Measurements from ENCODE around the gene SERPINB6. TPM values are rescaled to one million over a fixed set of nuclear protein-coding genes. Genes with fewer than 3 reads are reported as not detected.

Gene SERPINB6
- total and polyA plus RNA-seq, 4 donors: 24.0 to 32.4 (median 31.8) TPM

GRCh38 chr6:3001773-3002293, 30.5 kb upstream of the SERPINB6 start (continued):
- no peak for TF ChIP-seq ATF3 (IDR thresholded peaks at IDR 0.05)
- peak; percentile 41 to 75 for TF ChIP-seq RAD21 (IDR thresholded peaks at IDR 0.05)
- TF ChIP-seq, protein P1, sequence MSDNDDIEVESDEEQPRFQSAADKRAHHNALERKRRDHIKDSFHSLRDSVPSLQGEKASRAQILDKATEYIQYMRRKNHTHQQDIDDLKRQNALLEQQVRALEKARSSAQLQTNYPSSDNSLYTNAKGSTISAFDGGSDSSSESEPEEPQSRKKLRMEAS (IDR thresholded peaks at IDR 0.05): peak; percentile 28
- no peak for TF ChIP-seq GABPA (IDR thresholded peaks at IDR 0.05 in 1 of 2, conservative IDR thresholded peaks at IDR 0.05 in 1 of 2)
- TF ChIP-seq RXRA (IDR thresholded peaks at IDR 0.05): peak; percentile 24 to 42

- 38% methylated on average over 11 of the region's 11 CpGs for WGBS
- Histone ChIP-seq H3K9ac (ENCODE audit: low read depth in 1 of 2, low read length in 2 of 2) (no peak overlapping the region), H3K9me3 (ENCODE audit: control insufficient read depth in 4 of 4, low read length in 3 of 4) (no peaks in the 10 kb centered on the region), H3K27ac (ENCODE audit: low read depth in 1 of 2, low read length in 2 of 2) (peak overlapping the region; percentile 51 to 98), H3K36me3 (ENCODE audit: control insufficient read depth in 4 of 4, insufficient read depth in 3 of 4, low read depth in 1 of 4, low read length in 3 of 4) (peaks cover 0 to 13% (median 9%) of the 10 kb centered on the region in 4 donors), H3K4me1 (ENCODE audit: control insufficient read depth in 4 of 4, insufficient read depth in 4 of 4, low read length in 3 of 4) (peaks cover 2 to 24% (median 21%) of the 10 kb centered on the region in 4 donors), H3K27me3 (ENCODE audit: control insufficient read depth in 4 of 4, insufficient read depth in 4 of 4, low read length in 3 of 4) (no peaks in the 10 kb centered on the region), H3K4me3 (ENCODE audit: low read depth in 1 of 3, low read length in 3 of 3) (no peak overlapping the region)
- no peak for DNase-seq (ENCODE audit: low spot score)
- TF ChIP-seq TAF1 (conservative IDR thresholded peaks at IDR 0.05) (no peak), RXRA (IDR thresholded peaks at IDR 0.05) (peak; percentile 58 to 60), HNF4A (conservative IDR thresholded peaks at IDR 0.05) (peak; percentile 56 to 60), RAD21 (IDR thresholded peaks at IDR 0.05) (no peak), NR2F2 (IDR thresholded peaks at IDR 0.05) (peak; percentile 34), GABPA (IDR thresholded peaks at IDR 0.05 in 1 of 2, conservative IDR thresholded peaks at IDR 0.05 in 1 of 2) (no peak)
- TF ChIP-seq, protein P1 (IDR thresholded peaks at IDR 0.05): no peak
- TF ChIP-seq, protein P2, sequence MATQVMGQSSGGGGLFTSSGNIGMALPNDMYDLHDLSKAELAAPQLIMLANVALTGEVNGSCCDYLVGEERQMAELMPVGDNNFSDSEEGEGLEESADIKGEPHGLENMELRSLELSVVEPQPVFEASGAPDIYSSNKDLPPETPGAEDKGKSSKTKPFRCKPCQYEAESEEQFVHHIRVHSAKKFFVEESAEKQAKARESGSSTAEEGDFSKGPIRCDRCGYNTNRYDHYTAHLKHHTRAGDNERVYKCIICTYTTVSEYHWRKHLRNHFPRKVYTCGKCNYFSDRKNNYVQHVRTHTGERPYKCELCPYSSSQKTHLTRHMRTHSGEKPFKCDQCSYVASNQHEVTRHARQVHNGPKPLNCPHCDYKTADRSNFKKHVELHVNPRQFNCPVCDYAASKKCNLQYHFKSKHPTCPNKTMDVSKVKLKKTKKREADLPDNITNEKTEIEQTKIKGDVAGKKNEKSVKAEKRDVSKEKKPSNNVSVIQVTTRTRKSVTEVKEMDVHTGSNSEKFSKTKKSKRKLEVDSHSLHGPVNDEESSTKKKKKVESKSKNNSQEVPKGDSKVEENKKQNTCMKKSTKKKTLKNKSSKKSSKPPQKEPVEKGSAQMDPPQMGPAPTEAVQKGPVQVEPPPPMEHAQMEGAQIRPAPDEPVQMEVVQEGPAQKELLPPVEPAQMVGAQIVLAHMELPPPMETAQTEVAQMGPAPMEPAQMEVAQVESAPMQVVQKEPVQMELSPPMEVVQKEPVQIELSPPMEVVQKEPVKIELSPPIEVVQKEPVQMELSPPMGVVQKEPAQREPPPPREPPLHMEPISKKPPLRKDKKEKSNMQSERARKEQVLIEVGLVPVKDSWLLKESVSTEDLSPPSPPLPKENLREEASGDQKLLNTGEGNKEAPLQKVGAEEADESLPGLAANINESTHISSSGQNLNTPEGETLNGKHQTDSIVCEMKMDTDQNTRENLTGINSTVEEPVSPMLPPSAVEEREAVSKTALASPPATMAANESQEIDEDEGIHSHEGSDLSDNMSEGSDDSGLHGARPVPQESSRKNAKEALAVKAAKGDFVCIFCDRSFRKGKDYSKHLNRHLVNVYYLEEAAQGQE (IDR thresholded peaks at IDR 0.05): no peak
These were observed 29.9 kb upstream of the SERPINB6 start for GRCh38 chr6:3001146-3001772.

- H3K4me3 ChIP-seq (ENCODE audit: low read depth in 1 of 3, low read length in 3 of 3): peak within 1 kb of the TSS; percentile 56 to 92 (median 68)
- H3K27ac ChIP-seq (ENCODE audit: low read depth in 1 of 2, low read length in 2 of 2): peak within 1 kb of the TSS; percentile 98 to 99
- no peaks in the 10 kb centered on the region for H3K27me3 ChIP-seq (ENCODE audit: control insufficient read depth in 4 of 4, insufficient read depth in 4 of 4, low read length in 3 of 4)
- H3K9ac ChIP-seq (ENCODE audit: low read depth in 1 of 2, low read length in 2 of 2): peak within 1 kb of the TSS; percentile 89 to 97
- no peak for TF ChIP-seq SP1 (IDR thresholded peaks at IDR 0.05)
- no peak for TF ChIP-seq JUND (IDR thresholded peaks at IDR 0.05)
- TF ChIP-seq HNF4A (conservative IDR thresholded peaks at IDR 0.05): no peak
- TF ChIP-seq, protein P2 (IDR thresholded peaks at IDR 0.05): peak; percentile 82
- TF ChIP-seq FOXA2 (IDR thresholded peaks at IDR 0.05): no peak
- no peak for TF ChIP-seq RAD21 (IDR thresholded peaks at IDR 0.05)
- TF ChIP-seq, protein P1 (IDR thresholded peaks at IDR 0.05): no peak
- peak; percentile 10 for TF ChIP-seq YY1 (IDR thresholded peaks at IDR 0.05)
- no peak for TF ChIP-seq NR2F2 (IDR thresholded peaks at IDR 0.05)
- no peak for TF ChIP-seq ATF3 (IDR thresholded peaks at IDR 0.05)
- TF ChIP-seq TAF1 (conservative IDR thresholded peaks at IDR 0.05): peak; percentile 16
- H3K4me1 ChIP-seq (ENCODE audit: control insufficient read depth in 4 of 4, insufficient read depth in 4 of 4, low read length in 3 of 4): peaks cover 2 to 24% (median 21%) of the 10 kb centered on the region in 4 donors
- H3K36me3 ChIP-seq (ENCODE audit: control insufficient read depth in 4 of 4, insufficient read depth in 3 of 4, low read depth in 1 of 4, low read length in 3 of 4): peaks cover 0 to 5% (median 2%) of the 10 kb centered on the region in 4 donors
- no peaks in the 10 kb centered on the region for H3K9me3 ChIP-seq (ENCODE audit: control insufficient read depth in 4 of 4, low read length in 3 of 4)
- DNase-seq (ENCODE audit: low spot score): peak; percentile 99
- 2% methylated on average over 87 of the region's 87 CpGs for WGBS
These were observed 28.5 kb upstream of the SERPINB6 start, which contains the start of gene NQO2 for GRCh38 chr6:2999618-3000557. Gene NQO2 (plus strand): TSS chr6:2999894. CDS start chr6:3006553, 6,659 bp downstream.
